Right atrium auricular region (tissue), 2 donors: ENCODE measurements around the gene LRCH3. TPM values are rescaled to one million over a fixed set of nuclear protein-coding genes. Genes with fewer than 3 reads are reported as not detected.

Experiments used
- DNase-seq: peaks from one replicate; pipeline ENCODE4 v3.0.0-alpha.2; 2019; ENCODE audit warnings: low spot score
- H3K27ac ChIP-seq, 2 donors: fragments of 200-600 bp; sonication (generic); 1 replicate in 1 of 2; 2 replicates in 1 of 2; pipeline ENCODE4 v1.5.1; 2016 to 2019
- H3K27me3 ChIP-seq, 2 donors: fragments of 200-600 bp; sonication (generic); one replicate each; pipeline versions ENCODE4 v1.5.1 to v1.6.0; 2017 to 2019
- H3K36me3 ChIP-seq: fragments of 200-600 bp; sonication (generic); one replicate; pipeline ENCODE4 v1.5.1; 2016
- H3K4me1 ChIP-seq, 2 donors: fragments of 200-600 bp; sonication (generic); one replicate each; pipeline versions ENCODE4 v1.5.1 to v1.6.0; 2017 to 2019
- H3K4me3 ChIP-seq, 2 donors: fragments of 200-600 bp; sonication (generic); 1 replicate in 1 of 2; 2 replicates in 1 of 2; pipeline ENCODE4 v1.5.1; 2017 to 2019; ENCODE audit warnings: mild to moderate bottlenecking in 1 of 2, moderate library complexity in 1 of 2
- H3K9me3 ChIP-seq, 2 donors: fragments of 200-600 bp; sonication (generic); one replicate each; pipeline ENCODE4 v1.5.1; 2019
- total RNA-seq, 2 donors: library from RNA; depleted of rRNA; stranded (reverse); fragments of >200 nt; gene quantifications; one replicate each; pipeline ENCODE4 v1.1.0, GENCODE V29; 2016
- TF ChIP-seq, protein P1 (sequence below), 2 donors: fragments of 200-600 bp; sonication (generic); IDR thresholded peaks; one replicate each; pipeline ENCODE4 v1.5.1; 2019; ENCODE audit warnings: antibody characterized with exemption in 2 of 2

Gene LRCH3
- total RNA-seq, 2 donors from 2014 or later, result 22.2 to 23.4 TPM

DNA sequence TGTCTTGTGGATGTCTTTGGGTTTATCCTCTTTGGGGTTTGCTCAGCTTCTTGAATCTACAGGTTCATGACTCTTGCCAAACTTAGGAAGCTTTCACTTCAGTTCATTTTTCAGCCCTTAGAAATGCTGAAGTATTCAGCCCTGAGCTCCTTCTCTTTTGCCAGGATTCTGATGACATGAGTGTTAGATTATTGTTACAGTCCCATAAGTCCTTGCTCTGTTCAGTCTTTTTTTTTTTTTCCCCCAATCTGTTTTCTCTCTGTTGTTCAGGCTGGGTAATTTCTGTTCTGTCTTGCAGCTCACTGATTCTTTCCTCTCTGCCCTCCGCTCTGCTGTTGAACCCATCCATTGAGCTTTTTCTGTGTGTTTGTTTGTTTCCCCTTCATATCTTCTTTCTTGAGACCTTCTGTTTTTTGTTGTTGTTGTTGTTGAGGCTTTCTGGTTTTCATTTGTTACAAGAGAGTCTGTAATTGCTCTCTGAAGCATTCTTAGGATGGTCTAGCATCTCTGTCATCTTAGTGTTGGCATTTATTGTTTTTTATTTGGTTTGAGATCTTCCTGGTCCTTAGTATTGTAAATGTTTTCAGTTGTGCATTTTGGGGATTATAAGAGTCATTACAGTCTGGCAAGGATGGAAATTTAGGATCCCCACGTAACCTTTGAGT, 18.4 kb downstream of the LRCH3 start:
- no peak for DNase-seq
- TF ChIP-seq, protein P1, sequence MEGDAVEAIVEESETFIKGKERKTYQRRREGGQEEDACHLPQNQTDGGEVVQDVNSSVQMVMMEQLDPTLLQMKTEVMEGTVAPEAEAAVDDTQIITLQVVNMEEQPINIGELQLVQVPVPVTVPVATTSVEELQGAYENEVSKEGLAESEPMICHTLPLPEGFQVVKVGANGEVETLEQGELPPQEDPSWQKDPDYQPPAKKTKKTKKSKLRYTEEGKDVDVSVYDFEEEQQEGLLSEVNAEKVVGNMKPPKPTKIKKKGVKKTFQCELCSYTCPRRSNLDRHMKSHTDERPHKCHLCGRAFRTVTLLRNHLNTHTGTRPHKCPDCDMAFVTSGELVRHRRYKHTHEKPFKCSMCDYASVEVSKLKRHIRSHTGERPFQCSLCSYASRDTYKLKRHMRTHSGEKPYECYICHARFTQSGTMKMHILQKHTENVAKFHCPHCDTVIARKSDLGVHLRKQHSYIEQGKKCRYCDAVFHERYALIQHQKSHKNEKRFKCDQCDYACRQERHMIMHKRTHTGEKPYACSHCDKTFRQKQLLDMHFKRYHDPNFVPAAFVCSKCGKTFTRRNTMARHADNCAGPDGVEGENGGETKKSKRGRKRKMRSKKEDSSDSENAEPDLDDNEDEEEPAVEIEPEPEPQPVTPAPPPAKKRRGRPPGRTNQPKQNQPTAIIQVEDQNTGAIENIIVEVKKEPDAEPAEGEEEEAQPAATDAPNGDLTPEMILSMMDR (IDR thresholded peaks at IDR 0.05), result no peak
- H3K9me3 ChIP-seq, result no peaks in the 10 kb centered on the region
- peak overlapping the region; percentile 18 to 62 for H3K27ac ChIP-seq
- no peaks in the 10 kb centered on the region for H3K27me3 ChIP-seq
- H3K36me3 ChIP-seq, result no peaks in the 10 kb centered on the region
- no peak overlapping the region for H3K4me3 ChIP-seq
- peaks cover 0 to 32% of the 10 kb centered on the region in 2 donors for H3K4me1 ChIP-seq

DNA sequence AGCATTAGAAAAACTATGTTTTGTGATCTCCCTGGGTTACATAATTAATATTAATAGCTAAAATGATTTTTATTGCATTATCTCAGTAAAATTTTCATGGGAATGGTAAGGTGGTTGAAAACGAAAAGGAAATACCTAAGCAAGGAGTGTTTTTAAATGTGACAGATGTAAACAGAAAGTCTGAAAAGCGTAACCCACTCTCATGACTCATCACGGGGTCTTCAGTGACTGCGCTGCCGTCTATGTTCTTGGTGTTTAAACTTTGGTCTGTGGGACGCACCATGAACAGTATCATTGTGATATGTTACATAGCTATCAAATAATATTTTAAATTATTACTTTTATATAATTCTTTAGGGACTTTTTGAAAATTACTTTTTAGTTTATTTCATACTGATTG, 19.8 kb downstream of the LRCH3 start:
- DNase-seq, result no peak
- Histone ChIP-seq H3K4me3 (no peak overlapping the region), H3K4me1 (peaks cover 0 to 32% of the 10 kb centered on the region in 2 donors), H3K27ac (no peak overlapping the region), H3K27me3 (no peaks in the 10 kb centered on the region), H3K36me3 (no peaks in the 10 kb centered on the region), H3K9me3 (no peaks in the 10 kb centered on the region)
- TF ChIP-seq, protein P1 (IDR thresholded peaks at IDR 0.05), result no peak

DNA sequence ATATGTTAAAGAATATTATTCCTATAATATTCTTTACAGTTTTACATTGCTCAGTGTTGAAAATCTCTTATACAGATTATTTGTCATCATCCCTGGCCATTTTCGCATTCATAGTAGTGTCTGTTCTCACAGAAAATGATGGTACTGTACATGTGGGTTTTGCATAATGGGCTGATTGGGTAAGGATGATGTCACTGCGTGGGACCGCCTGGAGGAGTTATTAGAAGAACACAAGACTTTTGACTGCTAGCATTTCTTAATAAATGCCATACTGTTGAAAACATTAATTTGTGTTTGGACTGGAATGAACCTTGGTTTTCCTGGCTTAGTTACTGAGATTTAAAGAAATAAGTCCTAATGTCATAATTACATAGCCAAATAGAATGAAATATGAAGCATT, 20.3 kb downstream of the LRCH3 start:
- Histone ChIP-seq H3K27ac (peak overlapping the region in 1 of 2 donors; percentile 38), H3K4me3 (no peak overlapping the region), H3K36me3 (no peaks in the 10 kb centered on the region), H3K27me3 (no peaks in the 10 kb centered on the region), H3K9me3 (no peaks in the 10 kb centered on the region), H3K4me1 (peaks cover 0 to 32% of the 10 kb centered on the region in 2 donors)
- TF ChIP-seq, protein P1 (IDR thresholded peaks at IDR 0.05), result no peak
- DNase-seq, result peak; percentile 83

DNA sequence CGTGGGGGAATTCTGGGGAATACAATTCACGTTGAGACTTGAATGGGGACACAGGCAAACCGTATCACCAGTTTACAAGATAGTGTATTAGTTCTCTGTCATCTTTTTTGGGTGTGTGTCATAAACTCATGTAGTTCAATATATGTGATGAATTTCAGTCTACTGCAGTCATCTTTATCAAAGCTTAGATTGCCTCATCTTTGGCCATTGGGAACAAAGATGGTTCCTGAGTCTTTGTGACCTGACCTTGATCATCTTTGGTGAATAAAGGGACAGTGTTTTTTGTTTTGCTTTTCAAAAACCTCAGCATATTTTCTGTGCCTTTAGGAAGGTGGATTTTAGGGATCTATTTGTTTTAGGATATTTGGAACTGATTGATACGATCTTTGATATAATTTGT, 23.3 kb downstream of the LRCH3 start:
- Histone ChIP-seq H3K4me1 (peaks cover 0 to 17% of the 10 kb centered on the region in 2 donors), H3K9me3 (no peaks in the 10 kb centered on the region), H3K27ac (no peak overlapping the region), H3K36me3 (no peaks in the 10 kb centered on the region), H3K27me3 (no peaks in the 10 kb centered on the region), H3K4me3 (no peak overlapping the region)
- TF ChIP-seq, protein P1 (IDR thresholded peaks at IDR 0.05), result no peak
- DNase-seq, result no peak

DNA sequence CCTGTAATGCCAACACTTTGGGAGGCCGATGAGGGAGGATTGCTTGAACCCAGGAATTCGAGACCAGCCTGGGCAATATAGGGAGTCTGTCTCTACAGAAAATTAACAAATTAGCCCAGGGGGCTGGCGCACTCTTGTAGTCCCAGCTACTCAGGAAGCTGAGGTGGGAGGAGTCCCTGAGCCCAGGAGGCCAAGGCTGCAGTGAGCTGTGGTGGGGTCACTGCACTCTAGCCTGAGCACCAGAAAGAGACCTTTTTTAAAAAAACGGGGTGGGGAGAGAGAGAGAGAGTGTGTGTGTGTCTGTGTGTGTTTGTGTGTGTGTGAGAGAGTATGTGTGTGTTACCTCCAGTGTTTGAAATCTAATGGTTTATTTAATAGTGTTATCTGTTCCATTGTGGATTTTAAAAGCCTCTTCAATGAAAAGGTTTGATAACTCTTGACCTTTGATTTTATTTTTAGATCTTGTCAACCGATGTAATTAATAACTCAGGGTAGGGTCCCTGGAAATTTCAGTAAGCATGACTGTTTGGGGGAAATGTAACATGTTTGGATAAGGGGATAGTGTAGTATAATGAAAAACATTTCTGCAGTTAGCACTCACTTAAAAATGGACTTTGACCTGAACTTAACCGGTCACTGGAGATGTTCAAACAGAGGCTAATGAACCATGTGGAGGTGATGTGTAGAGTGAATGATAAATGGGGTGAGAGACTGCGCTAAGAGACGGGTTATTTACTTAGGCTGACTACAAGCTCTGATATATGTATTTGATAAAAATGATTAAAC, 29.7 kb downstream of the LRCH3 start:
- H3K27ac ChIP-seq, result no peak overlapping the region
- no peak overlapping the region for H3K4me3 ChIP-seq
- no peaks in the 10 kb centered on the region for H3K27me3 ChIP-seq
- peaks cover 0 to 6% of the 10 kb centered on the region in 2 donors for H3K4me1 ChIP-seq
- no peak for DNase-seq
- H3K36me3 ChIP-seq, result peaks cover 22% of the 10 kb centered on the region
- TF ChIP-seq, protein P1 (IDR thresholded peaks at IDR 0.05), result no peak
- no peaks in the 10 kb centered on the region for H3K9me3 ChIP-seq
